Skeletal muscle tissue (tissue), 4 donors: ENCODE measurements around the gene CCR9. TPM values are rescaled to one million over a fixed set of nuclear protein-coding genes. Genes with fewer than 3 reads are reported as not detected.

Source experiments
- H3K27ac ChIP-seq: one replicate; pipeline ENCODE4 v1.7.0; 2013; ENCODE audit warnings: mild to moderate bottlenecking, low read depth, low read length, inconsistent platforms
- H3K27me3 ChIP-seq, 3 donors: one replicate each; pipeline ENCODE4 v1.7.0; 2013; ENCODE audit warnings: low read length in 3 of 3; ENCODE audit not compliant: control insufficient read depth in 3 of 3, insufficient read depth in 3 of 3
- H3K36me3 ChIP-seq, 3 donors: one replicate each; pipeline ENCODE4 v1.7.0; 2013; ENCODE audit warnings: low read length in 3 of 3; ENCODE audit not compliant: control insufficient read depth in 3 of 3, insufficient read depth in 3 of 3
- H3K4me1 ChIP-seq, 3 donors: one replicate each; pipeline ENCODE4 v1.7.0; 2013; ENCODE audit warnings: low read length in 3 of 3, mild to moderate bottlenecking in 3 of 3; ENCODE audit not compliant: control insufficient read depth in 3 of 3, insufficient read depth in 3 of 3
- H3K4me3 ChIP-seq, 3 donors: one replicate each; pipeline ENCODE4 v1.7.0; 2013; ENCODE audit warnings: low read length in 3 of 3
- H3K9ac ChIP-seq, 3 donors: one replicate each; pipeline ENCODE4 v1.7.0; 2013; ENCODE audit warnings: low read length in 3 of 3, mild to moderate bottlenecking in 3 of 3, moderate library complexity in 2 of 3, low read depth in 1 of 3
- H3K9me3 ChIP-seq, 3 donors: one replicate each; pipeline ENCODE4 v1.7.0; 2013; ENCODE audit warnings: low read length in 3 of 3; ENCODE audit not compliant: control insufficient read depth in 3 of 3
- total RNA-seq: library from RNA; depleted of rRNA; stranded (reverse); fragments of >200 nt; gene quantifications from one replicate; pipeline ENCODE4 v1.2.3, GENCODE V29; 2014
- donor health status: Osteomylitis.

Gene CCR9
- total RNA-seq, 1 donor from 2014 or later: 0.52 TPM

DNA sequence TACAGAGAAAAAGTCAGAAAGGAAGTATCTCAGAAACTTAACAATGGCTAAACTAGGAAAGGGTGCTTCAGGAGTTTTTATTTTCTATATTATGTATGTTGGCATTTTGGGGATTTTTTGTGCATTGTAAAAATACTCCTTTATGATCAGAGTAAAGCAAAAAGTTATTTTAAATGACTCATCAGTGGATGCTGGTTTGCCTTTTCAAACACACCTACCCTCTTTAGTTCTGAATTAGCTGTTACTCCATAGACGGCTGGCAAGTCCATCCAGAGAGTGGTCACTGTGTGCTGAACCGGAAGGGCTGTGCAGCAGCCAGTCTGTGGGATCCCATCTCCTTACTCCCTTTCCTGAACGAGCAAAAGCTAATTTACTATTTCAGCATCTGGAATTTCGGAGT lies 942 bp downstream of the CCR9 start:
- no peaks in the 10 kb centered on the region for H3K9me3 ChIP-seq

DNA sequence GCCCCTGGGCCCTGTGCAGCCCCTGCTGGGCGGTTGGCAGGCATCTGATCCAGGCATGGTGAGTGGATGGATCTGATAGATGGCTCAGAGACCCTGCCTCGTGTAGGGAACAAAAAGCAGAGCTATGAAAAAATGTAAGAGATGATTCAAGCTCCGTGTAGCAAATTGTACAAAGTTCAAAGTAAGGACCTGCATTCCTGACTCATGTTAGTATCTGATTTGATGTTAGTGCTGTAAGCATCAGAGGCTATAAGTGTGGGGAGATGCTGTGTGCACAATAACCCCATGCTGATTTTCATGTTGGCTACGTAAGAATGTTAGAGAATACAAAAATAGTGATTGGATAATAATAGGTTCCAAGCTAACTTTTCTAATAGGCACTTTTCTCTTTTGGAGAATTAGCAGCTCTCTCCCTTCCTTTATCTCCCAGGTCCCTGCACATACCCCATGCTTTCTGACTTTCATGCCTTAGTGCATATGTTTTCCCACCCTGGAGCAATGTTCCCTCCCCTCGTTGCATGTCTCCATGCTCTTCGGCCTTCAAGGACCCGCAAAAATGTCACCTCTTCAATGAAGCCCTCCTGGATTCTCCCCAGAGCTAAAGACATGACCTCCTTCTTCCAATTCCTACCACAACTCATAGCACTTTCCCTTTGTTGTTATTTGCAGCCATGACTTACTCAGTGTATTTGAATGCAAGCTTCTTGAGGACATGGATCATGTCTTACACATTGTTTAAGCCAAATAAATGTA lies 1.6 kb downstream of the CCR9 start:
- Histone ChIP-seq H3K9me3 (no peaks in the 10 kb centered on the region), H3K4me3 (no peak overlapping the region), H3K36me3 (no peaks in the 10 kb centered on the region), H3K4me1 (no peaks in the 10 kb centered on the region), H3K27me3 (no peaks in the 10 kb centered on the region), H3K9ac (no peak overlapping the region), H3K27ac (no peak overlapping the region)

More for the DNA sequence above, 942 bp downstream of the CCR9 start:
- Histone ChIP-seq H3K4me1 (no peaks in the 10 kb centered on the region), H3K27me3 (no peaks in the 10 kb centered on the region), H3K27ac (no peak overlapping the region), H3K36me3 (no peaks in the 10 kb centered on the region), H3K9ac (no peak overlapping the region), H3K4me3 (no peak overlapping the region)

DNA sequence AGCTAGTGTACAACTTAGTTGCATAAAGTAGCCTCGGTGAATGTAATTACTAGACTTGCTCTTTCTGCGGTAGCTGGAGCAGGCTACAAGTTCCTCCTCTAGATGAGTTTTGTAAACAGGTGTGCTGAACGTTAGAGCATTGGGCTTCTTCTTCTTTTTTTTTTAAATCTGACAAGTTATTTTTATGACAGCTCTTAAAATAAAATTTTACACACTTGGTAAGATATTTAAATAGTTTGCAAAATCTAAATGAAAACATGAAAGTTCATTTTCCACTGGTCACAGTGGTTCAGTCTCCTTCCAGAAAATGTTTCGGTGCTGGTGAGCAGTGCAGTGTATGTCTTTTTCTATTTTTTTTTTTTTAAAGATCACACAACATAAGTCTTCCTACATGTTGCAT lies 3.0 kb downstream of the CCR9 start:
- Histone ChIP-seq H3K27me3 (no peaks in the 10 kb centered on the region), H3K27ac (no peak overlapping the region), H3K4me3 (no peak overlapping the region), H3K9ac (no peak overlapping the region), H3K4me1 (no peaks in the 10 kb centered on the region), H3K9me3 (no peaks in the 10 kb centered on the region), H3K36me3 (no peaks in the 10 kb centered on the region)

DNA sequence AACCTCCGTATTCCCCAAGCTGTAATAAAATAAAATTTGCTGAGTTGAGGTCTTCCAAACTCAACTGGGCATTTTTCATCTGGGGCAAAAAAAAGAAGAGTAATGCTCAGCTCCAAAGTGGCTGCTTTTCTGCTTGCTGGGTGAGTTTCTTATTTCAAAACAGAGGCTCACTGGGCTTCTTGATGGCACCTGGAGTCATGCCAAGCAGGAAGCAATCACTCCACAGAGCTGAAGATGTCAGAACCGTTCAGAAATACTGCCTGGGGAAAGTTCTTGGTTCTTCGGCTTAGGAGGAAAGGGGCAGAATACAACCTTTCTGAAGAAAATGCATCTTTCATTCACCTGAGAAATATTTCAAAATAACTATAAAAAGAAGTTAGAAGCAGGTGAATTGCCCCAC lies 4.1 kb downstream of the CCR9 start:
- no peak overlapping the region for H3K9ac ChIP-seq
- H3K4me1 ChIP-seq: no peaks in the 10 kb centered on the region
- H3K9me3 ChIP-seq: no peaks in the 10 kb centered on the region
- no peak overlapping the region for H3K27ac ChIP-seq
- no peak overlapping the region for H3K4me3 ChIP-seq
- H3K36me3 ChIP-seq: no peaks in the 10 kb centered on the region
- H3K27me3 ChIP-seq: no peaks in the 10 kb centered on the region

DNA sequence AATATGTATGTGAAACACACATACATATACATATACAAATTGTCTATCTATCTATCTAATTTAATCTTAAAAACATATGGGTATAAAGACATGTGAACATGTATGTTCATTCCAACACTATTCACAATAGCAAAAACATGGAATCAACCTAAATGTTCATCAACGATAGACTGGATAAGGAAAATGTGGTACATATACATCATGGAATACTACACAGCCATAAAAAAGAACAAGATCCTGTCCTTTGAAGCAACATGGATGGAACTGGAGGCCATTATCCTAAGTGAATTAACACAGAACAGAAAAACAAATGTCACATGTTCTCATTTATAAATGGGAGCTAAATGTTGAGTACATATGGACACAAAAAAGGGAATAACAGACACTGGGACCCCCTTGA lies 5.8 kb downstream of the CCR9 start:
- Histone ChIP-seq H3K27ac (no peak overlapping the region), H3K4me1 (no peaks in the 10 kb centered on the region), H3K4me3 (no peak overlapping the region), H3K9ac (no peak overlapping the region), H3K27me3 (no peaks in the 10 kb centered on the region), H3K36me3 (no peaks in the 10 kb centered on the region), H3K9me3 (no peaks in the 10 kb centered on the region)

DNA sequence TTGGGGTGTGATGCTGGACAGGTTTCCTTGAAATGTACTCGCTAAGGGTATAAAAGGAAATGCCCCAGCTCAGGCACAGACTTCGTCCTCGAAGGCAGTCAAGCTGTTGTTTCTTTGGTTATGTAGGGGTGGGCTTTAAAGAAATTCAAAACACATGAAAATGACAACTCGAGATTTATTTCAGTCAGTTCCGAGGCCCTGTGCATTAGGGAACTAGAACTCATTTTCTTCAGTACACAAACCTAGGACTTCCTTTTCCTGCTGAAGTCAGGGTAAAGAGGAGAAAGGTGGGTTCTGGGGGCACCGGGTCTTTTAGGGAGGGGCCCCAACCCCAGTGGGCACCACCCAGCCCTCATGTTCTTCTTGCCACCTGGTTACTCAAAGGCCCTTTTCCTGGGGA lies 7.7 kb downstream of the CCR9 start:
- Histone ChIP-seq H3K9ac (no peak overlapping the region), H3K27ac (no peak overlapping the region), H3K36me3 (peaks cover 0 to 2% (median 1%) of the 10 kb centered on the region in 3 donors), H3K27me3 (no peaks in the 10 kb centered on the region), H3K4me1 (no peaks in the 10 kb centered on the region), H3K4me3 (no peak overlapping the region), H3K9me3 (no peaks in the 10 kb centered on the region)

DNA sequence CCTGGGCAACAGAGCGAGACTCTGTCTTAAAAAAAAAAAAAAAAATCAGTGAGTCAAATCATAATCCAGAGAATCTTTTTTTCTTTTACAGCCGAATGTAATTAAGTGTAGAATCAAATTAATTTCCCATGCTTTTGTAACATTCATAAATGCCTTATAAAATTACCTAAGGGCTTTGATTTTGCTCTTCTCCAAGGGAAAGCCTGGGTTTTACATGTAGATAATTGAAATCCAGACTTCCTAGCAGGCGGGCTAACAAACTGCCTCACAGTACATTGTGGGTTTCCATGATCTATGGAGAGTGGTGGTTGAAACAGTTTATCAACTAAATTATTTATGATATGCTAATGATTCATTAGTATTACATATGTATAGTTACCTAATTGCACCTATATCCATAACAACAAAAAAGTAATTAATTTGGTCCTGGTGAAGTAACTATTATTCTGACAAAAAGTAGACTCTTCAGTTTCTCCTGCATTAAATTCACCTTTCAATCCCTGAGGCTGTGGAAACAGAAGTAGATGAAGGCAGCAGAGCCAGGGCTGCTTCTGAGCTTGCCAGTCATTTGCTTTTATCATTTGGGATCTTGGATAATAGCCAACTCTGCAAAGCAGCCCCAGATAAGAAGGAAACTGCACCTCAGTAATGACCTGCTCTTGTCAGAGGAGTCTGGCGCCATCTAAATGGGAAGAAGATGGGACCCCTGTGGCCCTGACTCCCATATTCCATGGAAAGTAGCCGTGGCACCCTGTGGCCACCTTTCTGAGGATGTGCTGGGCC lies 9.5 kb downstream of the CCR9 start:
- Histone ChIP-seq H3K4me1 (no peaks in the 10 kb centered on the region), H3K27me3 (no peaks in the 10 kb centered on the region), H3K27ac (no peak overlapping the region), H3K9ac (no peak overlapping the region), H3K36me3 (peaks cover 0 to 2% (median 1%) of the 10 kb centered on the region in 3 donors), H3K9me3 (no peaks in the 10 kb centered on the region), H3K4me3 (no peak overlapping the region)

DNA sequence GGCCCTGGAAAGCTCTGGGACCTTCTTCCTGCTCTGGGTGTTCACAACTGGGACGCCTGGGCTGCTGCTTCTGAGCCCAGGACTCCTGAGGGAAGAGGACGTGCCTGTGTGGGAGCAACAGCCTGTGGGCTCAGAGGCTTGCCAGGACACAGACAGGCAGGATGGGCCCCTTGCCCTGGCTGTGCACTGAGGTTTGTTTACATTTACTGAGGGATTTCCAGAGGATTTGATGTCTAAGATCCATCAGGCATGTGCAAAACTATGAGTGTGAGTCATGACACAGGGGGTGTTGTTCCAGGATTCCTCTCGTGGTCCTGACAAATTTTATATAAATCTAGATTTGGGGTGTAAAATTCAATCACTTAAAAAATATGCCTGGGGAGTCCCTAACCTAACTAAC lies 10.6 kb downstream of the CCR9 start:
- Histone ChIP-seq H3K9ac (no peak overlapping the region), H3K4me3 (no peak overlapping the region), H3K27ac (no peak overlapping the region), H3K36me3 (peaks cover 0 to 4% (median 3%) of the 10 kb centered on the region in 3 donors), H3K27me3 (no peaks in the 10 kb centered on the region), H3K9me3 (no peaks in the 10 kb centered on the region), H3K4me1 (no peaks in the 10 kb centered on the region)

DNA sequence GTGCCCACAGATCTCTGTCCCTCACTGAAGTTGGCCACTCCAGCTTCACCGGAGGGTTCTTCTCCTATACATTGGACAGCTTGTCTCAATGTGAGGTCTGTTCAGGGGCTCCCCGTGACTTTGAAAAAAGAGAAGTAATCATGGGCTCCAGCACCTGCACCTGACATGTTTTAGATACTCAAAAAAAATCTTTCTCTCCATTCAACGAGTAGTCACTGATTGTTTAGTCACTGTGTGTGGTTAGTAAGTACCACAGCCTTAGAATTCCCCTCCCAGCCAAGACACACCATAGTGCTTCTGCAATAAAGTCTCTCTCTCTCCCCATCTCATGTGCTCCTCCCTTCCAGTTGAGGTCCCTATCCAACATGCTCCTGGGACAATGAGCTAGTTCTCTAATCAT lies 18.6 kb downstream of the CCR9 start:
- Histone ChIP-seq H3K27ac (no peak overlapping the region), H3K36me3 (peaks cover 2 to 6% (median 4%) of the 10 kb centered on the region in 3 donors), H3K4me1 (peaks cover 15 to 29% (median 26%) of the 10 kb centered on the region in 3 donors), H3K27me3 (no peaks in the 10 kb centered on the region), H3K9me3 (no peaks in the 10 kb centered on the region), H3K4me3 (no peak overlapping the region), H3K9ac (no peak overlapping the region)

DNA sequence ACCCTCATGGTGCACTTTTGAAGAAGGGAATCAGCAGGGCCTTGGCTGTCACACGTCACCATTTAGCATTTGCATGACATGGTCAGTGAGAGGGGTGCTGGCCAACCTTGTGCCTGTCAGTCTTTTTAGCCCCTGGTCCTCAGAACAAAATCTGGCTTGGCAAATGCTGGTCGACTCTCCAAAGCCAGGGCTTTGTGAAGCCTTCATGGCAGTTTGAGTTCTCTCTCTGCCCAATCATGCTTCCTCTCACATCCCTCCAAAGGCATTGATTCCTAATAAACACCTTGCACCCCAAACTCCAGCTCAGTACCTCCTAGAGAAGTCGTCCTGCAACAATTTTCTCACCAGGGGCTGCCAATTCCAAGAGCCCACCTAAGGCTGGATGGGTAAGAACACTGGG lies 19.4 kb downstream of the CCR9 start:
- no peak overlapping the region for H3K4me3 ChIP-seq
- no peaks in the 10 kb centered on the region for H3K9me3 ChIP-seq
- peaks cover 15 to 29% (median 26%) of the 10 kb centered on the region in 3 donors for H3K4me1 ChIP-seq
- no peak overlapping the region for H3K9ac ChIP-seq
- H3K27ac ChIP-seq: no peak overlapping the region
- H3K36me3 ChIP-seq: peaks cover 2 to 6% (median 4%) of the 10 kb centered on the region in 3 donors
- no peaks in the 10 kb centered on the region for H3K27me3 ChIP-seq
